Skeletal muscle cell (primary cell): ENCODE results near the gene SELENOO.

ENCODE experiments used
- DNase-seq: peaks from one replicate; pipeline ENCODE4 v3.0.0-alpha.2; 2010; ENCODE audit warnings: low read depth
- H3K4me3 ChIP-seq: 2 replicates; pipeline ENCODE4 v1.5.1; 2011; ENCODE audit warnings: low read depth, mild to moderate bottlenecking, control low read depth, low read length, moderate library complexity

SELENOO gene

GRCh38 chr22:50225200-50225969 is 24.6 kb downstream of the SELENOO start:
- DNase-seq: no peak
- H3K4me3 ChIP-seq: no peak overlapping the region

DNA sequence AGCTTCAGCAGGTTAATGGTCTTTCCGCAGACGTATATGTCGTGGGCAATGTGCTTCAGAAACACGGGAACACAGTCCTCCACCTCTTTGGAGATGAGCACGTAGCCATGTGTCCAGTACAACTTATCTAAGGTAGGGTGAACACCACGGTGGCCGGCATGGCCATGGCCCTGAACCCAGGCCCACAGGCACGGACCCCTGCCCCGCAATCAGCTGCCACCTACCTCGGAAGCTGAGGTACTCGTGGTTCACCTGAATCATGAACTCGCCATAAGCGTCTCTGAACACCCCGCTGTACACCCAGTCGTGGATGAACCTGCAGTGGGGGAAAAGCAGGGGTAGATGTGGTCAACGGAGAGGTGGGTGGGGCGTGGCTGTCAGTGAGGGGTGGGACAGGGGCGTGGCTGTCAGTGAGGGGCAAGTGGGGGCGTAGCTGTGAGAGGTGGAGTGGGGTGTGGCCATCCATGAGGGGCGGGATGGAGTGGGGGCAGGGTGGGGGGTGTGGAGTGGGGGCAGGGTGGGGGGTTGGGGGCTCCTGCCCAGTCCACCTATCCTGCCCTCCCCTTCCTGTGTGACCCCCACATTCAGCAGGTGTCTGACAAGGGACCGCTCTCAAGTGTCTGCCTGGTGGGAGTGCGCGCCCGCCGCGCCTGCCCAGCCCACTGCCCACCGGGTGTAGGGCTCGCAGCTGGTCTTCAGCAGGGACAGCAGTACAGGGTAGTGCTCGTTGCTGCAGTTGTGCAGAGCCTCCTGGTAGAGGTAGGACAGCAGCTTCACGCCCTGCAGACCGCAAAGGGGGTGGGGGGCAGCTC is 25.5 kb downstream of the SELENOO start:
- no peak overlapping the region for H3K4me3 ChIP-seq
- DNase-seq: no peak

- DNase-seq: no peak
- H3K4me3 ChIP-seq: no peak overlapping the region
These were observed 26.0 kb downstream of the SELENOO start for GRCh38 chr22:50226875-50227165.

DNA sequence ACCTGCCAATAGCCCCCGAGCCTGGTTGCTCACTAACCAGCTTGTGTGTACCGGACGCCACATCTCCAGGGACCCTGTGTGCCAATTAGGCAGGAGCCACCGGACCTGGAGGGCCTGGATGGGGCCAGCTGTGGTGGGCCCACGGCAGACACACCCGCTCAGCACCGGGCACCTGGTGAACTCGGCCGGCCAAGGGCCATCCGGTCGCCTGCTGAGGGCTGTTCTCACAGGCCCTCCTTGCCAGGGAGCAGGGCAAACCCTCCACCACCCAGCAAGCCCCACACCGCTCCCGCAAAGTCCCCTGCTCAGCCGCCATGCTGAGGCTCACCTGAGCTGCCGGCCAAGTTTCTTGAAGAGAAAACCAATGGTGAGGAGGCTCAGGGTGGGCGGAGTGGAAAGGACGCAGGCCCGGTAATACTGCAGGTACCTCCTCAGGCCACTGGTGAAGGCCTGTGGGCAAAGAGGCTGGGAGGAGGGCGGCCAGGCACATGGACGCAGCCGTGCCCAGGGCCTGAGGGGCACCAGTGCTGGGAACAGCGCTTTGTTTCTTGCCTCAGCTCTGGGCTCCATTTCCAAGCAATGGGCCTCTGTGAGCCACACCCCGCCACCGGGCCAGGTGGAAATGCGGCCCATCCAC is 26.9 kb downstream of the SELENOO start:
- no peak overlapping the region for H3K4me3 ChIP-seq
- DNase-seq: no peak

DNA sequence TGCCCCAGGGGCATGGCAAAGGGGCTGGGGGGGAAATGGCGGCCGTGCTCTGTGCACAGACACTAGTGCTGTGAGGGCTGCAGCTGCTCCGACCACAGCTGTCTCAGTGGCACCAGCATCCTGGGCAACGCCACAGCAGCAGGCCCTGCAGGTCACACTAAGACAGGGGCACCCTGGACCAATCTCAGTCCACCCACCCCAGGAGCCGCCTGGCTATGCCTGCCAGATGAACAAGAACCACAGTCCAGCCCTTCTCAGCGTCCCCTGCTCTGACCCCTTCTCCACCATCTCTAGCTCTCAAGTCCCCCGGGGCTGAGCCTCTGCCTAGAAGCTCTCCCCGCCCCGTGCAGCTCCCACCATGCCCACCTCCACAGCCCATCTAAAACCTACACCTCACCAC is 27.6 kb downstream of the SELENOO start:
- DNase-seq: no peak

DNA sequence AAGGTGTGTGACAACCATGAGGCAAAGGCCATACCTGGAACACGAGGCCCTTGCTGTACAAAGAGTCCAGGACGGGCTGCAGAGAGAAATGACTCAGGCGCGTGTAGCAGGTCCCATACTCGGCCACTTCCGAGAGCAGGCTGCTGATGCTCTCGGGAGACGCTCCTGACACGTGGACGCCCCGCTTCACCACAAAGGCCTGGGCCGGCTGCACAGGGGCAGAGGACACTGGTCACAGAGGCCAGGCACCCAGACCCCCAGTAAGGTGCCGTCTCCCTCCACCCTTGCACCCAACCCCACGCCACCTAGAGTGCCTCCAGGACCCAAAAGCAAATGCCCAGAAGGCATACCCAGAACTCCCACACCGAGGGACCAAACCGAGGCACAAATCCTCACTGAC is 28.6 kb downstream of the SELENOO start:
- no peak overlapping the region for H3K4me3 ChIP-seq
- DNase-seq: no peak

More for the DNA sequence above, 27.6 kb downstream of the SELENOO start:
- no peak overlapping the region for H3K4me3 ChIP-seq

GRCh38 chr22:50232481-50233151 is 31.8 kb downstream of the SELENOO start:
- no peak for DNase-seq
- no peak overlapping the region for H3K4me3 ChIP-seq

- DNase-seq: no peak
- no peak overlapping the region for H3K4me3 ChIP-seq
These were observed 32.4 kb downstream of the SELENOO start for GRCh38 chr22:50233223-50233622.

- H3K4me3 ChIP-seq: no peak overlapping the region
- no peak for DNase-seq
These were observed 36.1 kb downstream of the SELENOO start for GRCh38 chr22:50236731-50237409.

- no peak for DNase-seq
- H3K4me3 ChIP-seq: no peak overlapping the region
These were observed 37.9 kb downstream of the SELENOO start for GRCh38 chr22:50238755-50239154.

- no peak for DNase-seq
- H3K4me3 ChIP-seq: peak overlapping the region; percentile 98
These were observed 41.7 kb downstream of the SELENOO start for GRCh38 chr22:50242406-50242949.

DNA sequence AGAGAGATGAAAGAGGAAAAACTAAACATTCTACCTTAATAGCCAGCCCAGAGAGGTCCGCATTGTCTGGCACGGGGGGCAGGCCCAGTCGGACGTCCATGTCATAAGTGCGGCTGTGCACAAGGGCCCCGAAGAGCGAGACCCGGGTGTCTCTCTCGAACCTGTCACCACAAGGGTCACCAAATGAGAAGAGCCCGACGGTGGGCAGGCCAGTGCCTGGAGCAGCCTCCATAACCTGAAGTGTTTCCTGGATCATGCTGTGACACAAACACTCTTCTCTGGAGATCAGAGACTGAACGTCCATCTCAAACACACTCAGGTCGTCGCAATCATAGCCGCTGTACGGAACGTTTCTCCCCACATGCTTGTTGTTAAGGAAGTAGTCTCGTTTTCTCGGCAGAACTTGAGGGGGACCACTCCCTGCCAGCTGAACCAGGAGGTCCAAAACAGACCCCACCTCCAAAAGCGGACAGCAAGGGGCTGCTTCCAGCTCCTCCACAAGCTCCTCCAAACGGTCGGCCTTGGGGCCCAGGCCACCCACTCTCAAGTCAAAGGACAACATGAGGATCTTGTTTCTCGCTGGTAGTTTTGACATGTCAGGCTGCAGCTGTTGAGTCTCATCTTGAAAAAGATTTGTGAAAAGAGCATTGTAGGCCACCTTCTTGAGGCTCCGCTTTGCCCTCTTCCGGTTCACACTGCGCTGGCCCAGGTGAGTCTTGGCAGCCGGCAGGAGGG is 43.0 kb downstream of the SELENOO start:
- H3K4me3 ChIP-seq: peak overlapping the region; percentile 98
- DNase-seq: no peak

DNA sequence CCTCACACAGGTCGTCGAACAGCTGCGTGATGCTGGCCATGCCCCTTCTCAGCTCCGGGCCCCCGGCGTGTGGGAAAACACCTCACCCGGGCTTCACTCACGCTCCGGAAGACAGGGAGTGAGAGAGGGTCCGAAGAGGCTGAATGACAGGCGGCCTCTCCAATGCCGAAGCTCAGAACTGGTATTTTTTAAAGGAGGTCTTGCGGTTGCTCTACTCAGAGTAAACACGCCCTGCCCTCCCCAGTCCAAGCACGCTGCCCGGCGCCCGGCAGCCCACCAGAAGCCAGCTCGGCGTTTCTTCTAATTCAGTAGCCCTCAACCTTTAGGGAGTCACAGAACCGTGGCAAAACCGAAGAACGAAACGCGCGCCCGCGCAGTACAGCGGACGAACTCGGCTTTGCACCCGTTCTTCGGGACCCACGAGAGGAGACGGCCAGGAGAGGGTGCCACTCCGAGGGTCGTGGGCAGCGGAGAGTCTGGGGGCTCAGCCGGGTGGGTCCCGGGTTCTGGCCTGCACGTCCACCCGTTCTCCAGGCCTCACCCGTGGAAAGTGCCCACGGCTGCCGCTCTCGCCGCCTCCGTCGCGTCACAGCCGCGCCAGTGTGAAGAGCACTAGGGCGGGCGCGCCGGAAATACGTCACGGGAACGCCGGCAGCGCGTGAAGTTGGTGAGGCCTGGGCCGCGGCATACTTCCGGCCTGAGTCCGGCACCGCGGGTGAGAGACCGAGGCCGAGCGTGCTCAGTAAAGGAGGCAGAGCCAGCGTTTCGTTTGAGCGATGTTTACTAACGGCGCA is 43.8 kb downstream of the SELENOO start, which contains the start of gene TUBGCP6:
Gene TUBGCP6 (minus strand): TSS at position 604 of the 794 bp plus-strand sequence. CDS start 564 bp downstream, at position 40.
- H3K4me3 ChIP-seq: peak within 1 kb of the TSS; percentile 98
- DNase-seq: peak; percentile 63

GRCh38 chr22:50245214-50246072 is 44.6 kb downstream of the SELENOO start:
- peak overlapping the region; percentile 98 for H3K4me3 ChIP-seq
- no peak for DNase-seq

- no peak for DNase-seq
- H3K4me3 ChIP-seq: no peak overlapping the region
These were observed 45.7 kb downstream of the SELENOO start for GRCh38 chr22:50246242-50247175.

DNA sequence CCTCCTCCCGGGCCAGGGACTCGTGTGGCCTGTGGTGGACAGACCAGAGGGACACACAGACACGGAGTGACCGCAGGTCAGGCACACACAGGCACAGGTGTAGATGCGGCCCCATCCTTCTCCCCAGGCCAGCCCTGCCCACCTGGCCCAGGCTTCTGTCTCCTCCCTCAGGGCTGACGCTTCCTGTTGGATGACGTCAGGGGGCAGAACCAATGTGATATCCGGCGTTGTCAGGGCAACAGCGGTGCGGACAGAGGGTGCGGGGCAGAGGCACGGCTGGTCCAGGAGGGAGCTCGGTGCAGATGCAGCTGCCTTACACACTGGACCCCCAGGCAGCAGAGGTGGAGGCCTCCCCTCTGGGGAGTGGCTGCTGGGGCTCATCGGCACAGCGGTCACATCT is 46.9 kb downstream of the SELENOO start:
- H3K4me3 ChIP-seq: no peak overlapping the region
- no peak for DNase-seq
